ENCODE measurements around the gene ITGA11. TPM values are rescaled to one million over a fixed set of nuclear protein-coding genes. Genes with fewer than 3 reads are reported as not detected.

The ITGA11 gene
- total RNA-seq, 1 donor from 2014 or later = 193 TPM

- H3K9me3 ChIP-seq (ENCODE audit: insufficient read depth, low read depth, low read length) = no peaks in the 10 kb centered on the region
- no peak overlapping the region for H3K27ac ChIP-seq (ENCODE audit: low read depth, low read length)
- no peaks in the 10 kb centered on the region for H3K27me3 ChIP-seq (ENCODE audit: insufficient read depth, low read length)
- no peak overlapping the region for H3K4me3 ChIP-seq (ENCODE audit: insufficient read depth, low read depth, low read length)
- Mint-ChIP-seq H3K36me3 (ENCODE audit: low read depth, unreplicated experiment) (peaks cover 4% of the 10 kb centered on the region), H3K27ac (ENCODE audit: unreplicated experiment) (no peak overlapping the region), H3K4me3 (ENCODE audit: unreplicated experiment) (no peak overlapping the region), H3K9me3 (ENCODE audit: unreplicated experiment) (no peaks in the 10 kb centered on the region), H3K4me1 (ENCODE audit: low read depth, unreplicated experiment) (peaks cover 42% of the 10 kb centered on the region), H3K27me3 (ENCODE audit: low read depth, unreplicated experiment) (no peaks in the 10 kb centered on the region)
- H3K4me1 ChIP-seq (ENCODE audit: insufficient read depth, low read length) = peaks cover 43% of the 10 kb centered on the region
- no peaks in the 10 kb centered on the region for H3K36me3 ChIP-seq (ENCODE audit: insufficient read depth, low read length)
- no peak overlapping the region for H3K9ac ChIP-seq (ENCODE audit: low read length)
- no peak overlapping the region for H3K4me2 ChIP-seq (ENCODE audit: low read length)
- no peak for TF ChIP-seq EZH2 (IDR thresholded peaks at IDR 0.05; ENCODE audit: insufficient read depth, low read length)
- TF ChIP-seq CTCF (IDR thresholded peaks at IDR 0.05; ENCODE audit: insufficient read depth, low read depth, low read length) = no peak
- no peak for FAIRE-seq
- no peak overlapping the region for H2AFZ ChIP-seq (ENCODE audit: low read depth, low read length)
- no peak for DNase-seq (ENCODE audit: low read depth)
- H4K20me1 ChIP-seq (ENCODE audit: insufficient read depth, low read length) = peaks cover 11% of the 10 kb centered on the region
- H3K79me2 ChIP-seq (ENCODE audit: insufficient read depth, low read length) = peaks cover 25% of the 10 kb centered on the region
These were observed 157.6 kb downstream of the ITGA11 start for GRCh38 chr15:68274201-68274848.

GRCh38 chr15:68272721-68273271, 159.2 kb downstream of the ITGA11 start:
- Mint-ChIP-seq H3K9me3 (ENCODE audit: unreplicated experiment) (no peaks in the 10 kb centered on the region), H3K4me1 (ENCODE audit: low read depth, unreplicated experiment) (peaks cover 46% of the 10 kb centered on the region), H3K36me3 (ENCODE audit: low read depth, unreplicated experiment) (peaks cover 2% of the 10 kb centered on the region), H3K27me3 (ENCODE audit: low read depth, unreplicated experiment) (no peaks in the 10 kb centered on the region), H3K4me3 (ENCODE audit: unreplicated experiment) (no peak overlapping the region), H3K27ac (ENCODE audit: unreplicated experiment) (peak overlapping the region; percentile 95)
- H3K4me2 ChIP-seq (ENCODE audit: low read length) = peak overlapping the region; percentile 69
- peaks cover 10% of the 10 kb centered on the region for H3K79me2 ChIP-seq (ENCODE audit: insufficient read depth, low read length)
- FAIRE-seq (peak; percentile 82), DNase-seq (ENCODE audit: low read depth) (peak; percentile 83)
- H3K4me1 ChIP-seq (ENCODE audit: insufficient read depth, low read length) = peaks cover 43% of the 10 kb centered on the region
- H3K4me3 ChIP-seq (ENCODE audit: insufficient read depth, low read depth, low read length) = no peak overlapping the region
- H3K27ac ChIP-seq (ENCODE audit: low read depth, low read length) = peak overlapping the region; percentile 86
- H4K20me1 ChIP-seq (ENCODE audit: insufficient read depth, low read length) = no peaks in the 10 kb centered on the region
- H2AFZ ChIP-seq (ENCODE audit: low read depth, low read length) = no peak overlapping the region
- peak overlapping the region; percentile 66 for H3K9ac ChIP-seq (ENCODE audit: low read length)
- no peak for TF ChIP-seq EZH2 (IDR thresholded peaks at IDR 0.05; ENCODE audit: insufficient read depth, low read length)
- no peak for TF ChIP-seq CTCF (IDR thresholded peaks at IDR 0.05; ENCODE audit: insufficient read depth, low read depth, low read length)
- H3K9me3 ChIP-seq (ENCODE audit: insufficient read depth, low read depth, low read length) = no peaks in the 10 kb centered on the region
- H3K27me3 ChIP-seq (ENCODE audit: insufficient read depth, low read length) = no peaks in the 10 kb centered on the region
- H3K36me3 ChIP-seq (ENCODE audit: insufficient read depth, low read length) = no peaks in the 10 kb centered on the region
